GM19397 (cell line): ENCODE data around the gene DND1.
"Not testable (repeated sequence)": the region's sequence is repeated elsewhere in the genome, so short reads cannot be mapped to it uniquely, and the experiment has no call there.

Source experiments
- ATAC-seq: cut with Tn5 transposase; IDR thresholded peaks from one replicate; pipeline ENCODE4 v1.9.1; 2021; ENCODE audit warnings: mild to moderate bottlenecking, moderate library complexity; ENCODE audit not compliant: unreplicated experiment

The DND1 gene

DNA sequence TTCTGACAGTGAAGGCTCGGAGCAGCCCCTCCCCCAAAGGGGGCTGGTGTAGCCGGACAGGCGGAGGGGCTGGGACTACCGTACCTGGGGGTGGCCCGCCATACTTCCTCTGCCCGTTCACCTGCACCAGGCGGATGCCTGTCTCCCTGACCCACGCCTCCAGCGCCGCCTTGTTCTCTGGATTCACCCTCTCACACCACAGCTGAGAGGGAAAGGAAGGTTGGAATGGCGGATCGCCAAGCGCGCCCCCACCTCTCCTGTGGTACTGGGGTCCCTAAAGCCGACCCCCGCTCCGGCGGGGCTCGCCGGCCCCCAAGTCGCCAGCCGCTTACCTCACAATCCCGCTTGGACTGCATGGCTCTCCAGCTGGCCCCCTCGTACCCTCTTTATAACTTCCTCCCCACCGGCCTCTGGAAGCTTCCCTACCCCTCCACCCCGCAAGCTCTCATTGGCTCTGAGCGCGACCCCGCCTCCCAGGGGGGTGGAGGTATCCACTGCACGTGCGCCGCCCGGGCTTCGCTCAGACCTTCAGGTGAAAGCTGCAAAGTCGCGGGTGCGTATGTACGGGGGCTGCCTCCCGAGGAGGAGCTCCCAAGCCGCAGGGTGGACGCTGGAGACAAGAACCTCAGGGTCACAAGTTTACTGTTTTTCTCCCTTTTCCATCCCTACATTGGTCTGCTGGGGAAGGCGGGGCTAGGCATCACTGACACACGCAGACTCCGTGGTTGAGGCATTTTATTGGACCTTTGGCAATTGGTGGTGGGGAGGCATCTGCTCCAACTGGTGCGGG is at the start of gene DND1:
Gene DND1 (minus strand): TSS at position 390 of the 790 bp plus-strand sequence. CDS start 34 bp downstream, at position 356.
- no peak for ATAC-seq

DNA sequence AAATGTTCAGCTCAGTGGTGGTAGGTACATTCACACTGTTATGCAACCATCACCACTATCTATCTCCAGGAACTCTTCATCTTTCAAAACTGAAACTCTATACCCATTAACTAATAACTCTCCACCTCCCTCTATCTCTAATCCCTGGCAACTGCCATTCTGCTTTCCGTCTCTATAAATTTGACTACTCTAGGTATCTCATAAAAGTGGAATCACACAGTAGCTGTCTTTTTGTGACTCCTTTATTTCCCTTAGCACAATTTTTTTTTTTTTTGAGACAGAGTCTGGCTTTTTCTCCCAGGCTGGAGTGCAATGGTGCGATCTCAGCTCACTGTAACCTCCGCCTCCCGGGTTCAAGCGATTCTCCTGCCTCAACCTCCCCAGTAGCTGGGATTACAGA is 48.0 kb upstream of the DND1 start:
- not testable (repeated sequence) for ATAC-seq

DNA sequence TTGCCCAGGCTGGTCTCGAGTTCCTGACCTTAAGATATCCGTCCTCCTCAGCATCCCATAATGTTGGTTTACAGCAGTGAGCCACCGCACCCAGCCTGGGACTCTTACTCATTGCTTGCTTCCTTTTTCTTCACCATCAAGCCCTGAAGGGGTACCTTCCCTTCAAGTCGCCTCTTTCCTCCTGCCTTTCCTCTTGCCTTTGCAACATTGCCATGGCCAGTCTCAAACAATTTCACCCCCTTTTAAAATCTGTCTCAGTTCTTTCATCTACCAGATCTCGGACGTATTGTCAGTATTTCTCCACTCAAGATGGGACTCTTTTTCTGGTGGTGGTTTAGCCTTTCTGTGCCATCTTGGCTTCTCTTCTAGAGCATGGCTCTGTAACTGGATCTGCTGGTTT is 47.4 kb upstream of the DND1 start:
- ATAC-seq: not testable (repeated sequence)

DNA sequence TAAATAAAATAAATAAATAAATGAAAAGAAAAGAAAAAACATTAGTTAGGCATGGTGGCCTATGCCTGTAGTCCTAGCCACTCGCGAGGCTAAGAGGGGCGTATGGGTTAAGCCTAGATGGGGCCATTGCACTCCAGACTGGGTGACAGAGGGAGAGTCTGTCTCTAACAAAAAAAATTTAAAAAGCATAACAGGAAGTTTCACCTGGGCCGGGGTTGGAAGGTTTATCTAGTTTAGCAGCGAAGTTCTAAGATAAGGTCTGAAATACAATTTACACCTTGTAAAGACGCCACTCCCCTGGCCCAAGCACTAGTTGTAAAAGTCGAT is 44.9 kb upstream of the DND1 start:
- no peak for ATAC-seq

DNA sequence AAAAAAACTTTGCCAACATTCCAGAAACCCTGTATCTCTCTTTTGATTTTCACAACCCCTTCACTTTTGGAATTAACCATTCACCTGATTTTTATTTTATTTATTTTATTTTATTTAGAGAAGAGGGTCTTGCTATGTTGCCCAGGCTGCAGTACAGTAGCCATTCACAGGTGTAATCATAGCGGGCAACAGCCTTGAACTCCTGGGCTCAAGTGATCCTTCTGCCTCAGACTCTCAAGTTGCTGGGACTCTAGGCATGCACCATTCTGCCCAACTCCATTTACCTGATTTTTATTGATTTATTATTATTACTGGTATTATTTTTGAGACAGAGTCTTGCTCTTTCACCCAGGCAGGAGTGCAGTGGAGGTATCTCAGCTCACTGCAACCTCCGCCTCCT is 42.9 kb upstream of the DND1 start:
- not testable (repeated sequence) for ATAC-seq

DNA sequence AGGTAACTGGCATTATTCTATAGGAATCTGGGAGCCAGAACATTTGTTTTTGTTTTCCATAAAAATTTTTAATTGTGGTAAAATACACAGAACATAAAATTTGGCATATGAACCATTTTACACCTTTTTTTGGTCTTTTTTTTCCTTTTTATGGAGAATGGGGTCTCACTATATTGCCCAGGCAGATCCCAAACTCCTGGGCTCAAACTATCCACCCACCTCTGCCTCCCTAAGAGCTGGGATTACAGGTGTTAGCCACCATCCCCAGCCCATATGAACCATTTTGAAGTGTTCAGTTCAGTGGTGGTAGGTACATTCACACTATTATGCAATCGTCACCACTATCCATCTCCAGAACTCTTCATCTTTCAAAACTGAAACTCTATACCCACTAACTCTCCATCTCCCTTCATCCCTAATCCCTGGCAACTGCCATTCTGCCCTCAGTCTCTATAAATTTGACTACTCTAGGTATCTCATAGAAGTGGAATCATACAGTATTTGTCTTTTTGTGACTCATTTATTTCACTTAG is 40.3 kb upstream of the DND1 start:
- no peak for ATAC-seq

DNA sequence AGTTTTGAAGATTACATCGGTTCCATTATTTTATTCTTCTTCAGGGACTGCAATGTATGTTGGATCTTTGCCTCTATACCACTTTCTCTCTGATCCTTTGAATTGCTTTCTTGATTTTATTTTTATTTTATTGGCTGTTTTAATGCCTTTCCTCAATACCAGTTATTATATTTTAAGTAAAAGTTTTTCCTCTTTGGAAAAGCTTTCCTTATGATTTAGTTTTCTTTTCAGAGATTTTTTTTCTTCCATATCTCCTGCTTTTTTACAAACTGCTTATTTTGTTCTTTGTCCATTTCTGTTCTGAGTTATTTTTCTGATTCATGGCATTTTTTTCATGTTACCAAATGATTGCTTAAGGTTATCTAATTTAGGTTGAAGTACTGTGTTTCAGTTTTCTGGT is 38.4 kb upstream of the DND1 start:
- no peak for ATAC-seq

DNA sequence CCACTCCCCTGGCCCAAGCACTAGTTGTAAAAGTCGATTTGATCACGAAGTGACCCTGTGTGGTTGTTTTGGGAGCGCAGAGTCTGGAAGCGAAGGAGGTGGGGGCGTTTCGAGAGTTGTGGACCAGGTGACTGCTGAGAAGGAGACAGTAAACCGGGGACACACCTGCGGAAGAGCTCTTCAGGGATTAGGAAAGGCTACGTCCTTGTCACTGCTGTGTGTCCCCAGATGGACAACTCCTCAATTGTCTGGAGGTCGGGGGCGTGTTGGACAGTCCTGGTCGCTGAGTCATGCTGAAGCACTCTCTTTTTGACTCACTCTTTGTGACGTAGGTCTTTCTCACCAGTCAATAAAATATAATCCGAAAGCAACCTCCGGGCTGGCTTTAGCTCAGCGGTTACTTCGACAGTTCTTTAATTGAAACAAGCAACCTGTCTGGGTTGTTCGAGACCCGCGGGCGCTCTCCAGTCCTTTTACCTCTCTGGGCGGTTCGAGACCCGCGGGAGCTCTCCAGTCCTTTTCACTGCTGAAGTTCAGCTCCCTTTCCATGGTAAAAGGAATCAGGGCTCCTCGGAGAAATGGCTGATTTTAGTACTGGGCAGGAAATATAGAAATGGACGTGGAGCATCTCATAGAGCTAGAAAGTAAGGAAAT is 37.6 kb upstream of the DND1 start:
- ATAC-seq: peak; percentile 92

DNA sequence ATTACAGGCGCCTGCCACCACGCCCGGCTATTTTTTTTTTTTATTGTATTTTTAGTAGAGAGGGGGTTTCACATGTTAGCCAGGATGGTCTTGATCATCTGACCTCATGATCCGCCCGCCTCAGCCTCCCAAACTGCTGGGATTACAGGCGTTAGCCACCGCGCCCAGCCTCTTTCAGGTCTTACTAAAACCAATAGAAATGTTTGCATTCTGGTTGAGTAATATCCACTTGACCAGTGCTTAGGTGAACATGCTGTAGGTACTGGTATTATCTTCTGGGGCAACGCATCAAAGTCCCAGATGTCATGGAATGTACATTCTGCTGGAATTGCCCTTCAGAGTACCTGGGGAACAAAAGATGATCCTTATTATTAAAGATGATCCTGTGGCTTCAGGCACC is 35.4 kb upstream of the DND1 start:
- not testable (repeated sequence) for ATAC-seq

DNA sequence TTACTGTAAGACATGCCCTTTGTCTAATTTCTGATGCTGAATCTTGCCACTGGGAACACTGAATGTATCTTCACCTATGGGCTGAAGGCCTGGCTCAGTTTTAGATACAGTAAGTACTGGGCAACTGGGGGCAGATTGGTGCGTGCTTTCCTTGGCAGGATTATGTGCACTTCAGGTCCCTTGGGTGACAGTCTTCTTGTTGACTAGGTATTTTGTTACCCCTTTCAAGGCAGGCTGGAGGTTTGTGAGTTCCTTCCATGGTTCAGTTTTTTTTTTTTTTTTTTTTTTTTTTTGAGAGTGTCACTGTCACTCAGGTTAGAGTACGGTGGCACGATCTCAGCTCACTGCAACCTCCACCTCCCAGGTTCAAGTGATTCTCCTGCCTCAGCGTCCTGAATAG is 34.4 kb upstream of the DND1 start:
- no peak for ATAC-seq

DNA sequence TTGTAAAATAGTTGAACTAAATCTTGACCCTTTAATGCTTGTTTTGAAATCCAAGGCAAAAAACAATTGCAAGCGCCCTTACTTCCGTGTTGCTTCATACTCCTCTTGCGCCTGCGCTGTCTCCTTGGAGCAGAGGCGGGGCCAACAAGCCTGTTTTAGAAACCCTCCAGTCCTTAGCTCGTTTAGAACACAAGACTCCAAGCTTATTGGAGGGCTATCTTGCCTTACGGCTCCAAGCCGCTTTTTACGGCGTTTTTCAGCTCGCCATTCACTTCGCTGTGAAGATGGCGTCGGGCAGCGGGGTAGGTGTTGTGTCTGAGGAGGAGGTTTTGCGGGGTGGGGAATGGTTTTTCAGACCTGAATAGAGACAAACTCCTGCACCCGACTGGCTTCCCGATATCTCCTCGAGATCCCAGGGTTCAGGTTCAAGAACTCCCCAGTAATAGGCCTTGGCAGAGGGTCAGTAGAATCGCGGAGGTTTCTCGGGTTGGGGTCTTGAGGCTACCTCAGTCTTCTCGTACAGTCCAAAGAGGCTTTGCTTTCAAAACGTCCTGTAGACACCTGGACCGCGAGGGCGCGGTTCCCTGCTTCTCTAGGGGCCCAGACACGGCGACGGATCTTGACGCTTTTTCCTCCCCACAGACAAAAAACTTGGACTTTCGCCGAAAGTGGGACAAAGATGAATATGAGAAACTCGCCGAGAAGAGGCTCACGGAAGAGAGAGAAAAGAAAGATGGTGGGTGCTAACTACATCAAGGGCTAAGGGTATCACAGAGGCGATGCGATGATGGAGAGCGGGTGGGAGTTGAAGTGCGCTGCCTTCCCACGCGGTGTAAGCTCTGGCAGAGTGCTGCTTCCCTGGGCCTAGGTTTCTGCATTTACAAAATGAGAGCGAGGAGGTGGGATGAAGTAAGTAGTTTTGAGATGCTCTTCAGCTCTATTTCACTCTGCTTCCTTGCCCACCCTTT is 27.1 kb upstream of the DND1 start, which contains the start of gene ZMAT2:
Gene ZMAT2 (plus strand): TSS at position 271 of the 968 bp plus-strand sequence. CDS start 14 bp downstream, at position 285.
- peak; percentile 96 for ATAC-seq

DNA sequence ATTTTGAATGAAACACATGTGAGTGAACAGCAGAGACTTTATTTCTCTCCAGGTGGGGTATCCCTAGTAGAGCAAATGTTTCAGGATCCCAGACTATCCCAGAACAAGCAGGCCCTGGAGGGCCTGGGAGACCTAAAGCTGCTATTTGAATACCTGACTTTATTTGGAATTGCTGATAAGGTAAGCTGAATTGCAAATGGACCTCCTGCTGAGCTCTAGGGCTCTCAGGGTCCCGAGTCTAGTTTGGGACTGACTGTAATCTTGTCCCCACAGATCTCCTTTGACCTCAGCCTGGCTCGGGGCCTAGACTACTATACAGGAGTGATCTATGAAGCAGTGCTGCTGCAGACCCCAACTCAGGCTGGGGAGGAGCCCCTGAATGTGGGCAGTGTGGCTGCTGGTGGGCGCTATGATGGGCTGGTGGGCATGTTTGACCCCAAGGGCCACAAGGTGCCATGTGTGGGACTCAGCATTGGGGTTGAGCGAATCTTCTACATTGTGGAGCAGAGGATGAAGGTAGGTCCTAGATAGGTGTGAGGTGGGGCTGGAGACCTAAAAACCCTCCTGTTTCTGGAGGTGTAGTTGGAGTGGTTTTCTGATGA is 23.6 kb upstream of the DND1 start:
- ATAC-seq: no peak

DNA sequence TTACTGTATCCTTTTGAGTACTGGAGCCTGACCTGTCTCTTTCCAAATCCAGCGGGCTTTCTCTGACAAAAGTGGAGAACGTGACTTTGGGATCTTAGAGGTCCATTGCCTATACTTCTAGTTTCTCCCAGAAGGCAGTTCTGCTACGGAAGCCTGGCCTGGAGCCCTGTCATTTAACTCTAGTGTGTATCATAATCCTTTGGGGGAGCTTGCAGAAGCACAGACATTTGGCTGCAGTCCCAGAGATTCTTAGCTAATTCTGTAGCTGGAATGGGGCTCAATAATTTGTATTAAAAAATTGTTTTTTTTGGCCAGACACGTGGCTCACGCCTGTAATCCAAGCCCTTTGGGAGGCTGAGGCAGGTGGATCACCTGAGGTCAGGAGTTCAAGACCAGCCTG is 20.9 kb upstream of the DND1 start:
- no peak for ATAC-seq

DNA sequence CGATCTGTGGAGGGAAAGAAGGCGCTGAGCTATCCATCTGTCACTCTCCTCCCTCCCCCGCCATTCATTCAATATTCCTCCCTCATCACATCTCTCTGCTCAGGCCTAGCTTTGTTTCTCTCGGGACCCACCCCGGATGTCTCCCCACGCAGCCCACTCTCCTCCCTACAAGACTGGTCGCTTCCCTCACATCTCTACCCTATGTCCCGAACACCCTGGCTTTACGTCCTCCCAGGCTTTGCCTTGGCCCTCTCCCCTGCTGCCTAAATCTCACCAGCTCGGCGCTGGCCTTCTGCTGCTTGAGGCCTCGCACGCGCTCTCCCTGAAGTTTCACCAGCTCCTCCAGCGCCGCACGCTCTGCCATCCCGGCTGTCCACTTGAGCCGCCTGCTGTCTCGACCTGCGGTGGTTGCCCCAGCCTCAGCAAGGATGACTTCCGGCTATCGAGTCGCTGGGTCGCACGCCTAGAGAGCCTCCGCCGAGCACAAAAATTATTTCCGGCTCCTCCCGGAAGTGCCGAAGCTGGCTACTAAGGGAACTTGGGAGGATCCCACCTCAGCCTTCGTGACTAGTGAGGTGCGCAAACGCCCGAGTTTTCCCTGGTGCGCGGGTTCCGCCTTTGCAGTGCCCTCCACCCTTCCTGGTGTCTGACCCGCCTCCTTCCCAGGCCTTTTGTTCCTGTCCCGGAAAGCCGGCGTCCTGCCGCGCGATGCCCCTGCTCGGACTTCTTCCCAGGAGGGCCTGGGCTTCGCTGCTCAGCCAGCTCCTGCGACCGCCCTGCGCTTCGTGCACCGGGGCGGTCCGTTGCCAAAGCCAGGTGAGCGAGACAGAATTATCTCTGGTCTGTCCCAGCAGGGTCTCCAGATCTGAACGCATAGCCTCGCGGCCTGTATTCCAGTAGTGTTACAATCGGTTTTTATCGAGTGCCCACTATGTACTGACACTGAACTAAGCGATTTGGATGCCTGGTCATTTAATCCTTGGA is 17.9 kb upstream of the DND1 start, which contains the start of the genes HARS1 and HARS2:
Gene HARS1 (minus strand): TSS at position 430 of the 984 bp plus-strand sequence. CDS start 66 bp downstream, at position 364.
Gene HARS2 (plus strand): TSS at position 515 of the 984 bp plus-strand sequence. CDS start 194 bp downstream, at position 709.
- peak; percentile 98 for ATAC-seq

DNA sequence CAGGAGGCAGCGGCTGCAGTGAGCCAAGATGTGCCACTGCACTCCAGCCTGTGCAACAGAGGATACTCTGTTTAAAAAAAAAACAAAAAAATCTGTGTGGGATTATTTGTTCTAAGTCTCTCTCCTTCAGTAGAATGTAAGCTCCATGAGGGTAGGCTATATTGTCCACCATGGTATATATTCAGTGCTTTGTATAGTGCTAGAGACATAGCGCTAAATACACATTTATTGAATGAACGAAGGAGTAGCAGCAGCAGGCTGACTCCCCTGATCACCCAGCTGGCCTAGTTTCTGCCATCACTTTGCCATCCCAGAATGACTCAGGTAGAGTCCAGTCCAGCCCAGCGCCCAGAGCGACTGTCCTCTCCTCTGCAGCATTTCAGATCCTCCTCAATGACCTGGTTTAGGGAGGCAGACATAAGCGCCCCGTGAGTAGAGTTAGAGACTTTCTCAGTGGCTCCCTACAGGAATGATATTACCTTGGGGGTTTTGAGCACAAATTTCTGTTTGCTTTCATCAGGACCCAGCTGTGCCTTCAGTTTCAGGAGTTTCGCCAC is 17.1 kb upstream of the DND1 start:
- ATAC-seq: no peak

DNA sequence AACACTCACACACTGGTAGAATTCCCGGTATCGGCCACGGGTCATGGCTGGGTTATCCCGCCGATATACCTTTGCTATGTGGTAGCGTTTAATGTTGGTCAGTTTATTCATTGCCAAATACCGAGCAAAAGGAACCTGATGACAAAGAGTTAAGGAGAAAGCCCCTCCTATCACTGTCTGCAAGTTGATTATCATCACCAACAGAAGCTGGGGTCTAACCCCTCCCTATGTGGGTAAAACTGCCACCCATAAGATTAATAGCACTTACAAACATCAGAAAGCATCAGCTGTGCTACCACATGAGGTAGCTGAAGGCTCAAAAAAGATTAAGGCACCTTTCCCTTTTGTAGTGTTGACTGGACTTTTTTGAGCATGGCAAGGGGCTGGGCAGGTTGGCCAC is 5.6 kb upstream of the DND1 start:
- no peak for ATAC-seq

DNA sequence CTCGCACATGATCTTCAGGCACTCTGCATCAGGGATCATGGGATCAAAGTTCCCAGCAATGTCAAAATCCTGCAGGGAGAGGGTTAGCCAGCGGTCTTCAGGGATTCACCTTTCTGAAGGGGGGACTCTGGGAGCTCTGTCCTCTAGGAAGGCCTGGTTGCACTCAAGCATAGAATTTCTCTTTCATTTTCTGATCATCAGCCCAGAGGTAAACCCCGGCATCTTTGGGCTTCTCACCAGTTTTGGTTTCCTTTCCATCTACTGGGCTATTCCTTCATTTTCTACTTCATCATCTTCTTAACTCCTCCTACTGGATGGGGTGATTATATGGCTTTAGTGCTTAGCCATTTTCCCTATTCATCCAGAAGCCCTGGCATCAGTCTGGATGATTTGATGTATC is 4.6 kb upstream of the DND1 start:
- ATAC-seq: no peak

DNA sequence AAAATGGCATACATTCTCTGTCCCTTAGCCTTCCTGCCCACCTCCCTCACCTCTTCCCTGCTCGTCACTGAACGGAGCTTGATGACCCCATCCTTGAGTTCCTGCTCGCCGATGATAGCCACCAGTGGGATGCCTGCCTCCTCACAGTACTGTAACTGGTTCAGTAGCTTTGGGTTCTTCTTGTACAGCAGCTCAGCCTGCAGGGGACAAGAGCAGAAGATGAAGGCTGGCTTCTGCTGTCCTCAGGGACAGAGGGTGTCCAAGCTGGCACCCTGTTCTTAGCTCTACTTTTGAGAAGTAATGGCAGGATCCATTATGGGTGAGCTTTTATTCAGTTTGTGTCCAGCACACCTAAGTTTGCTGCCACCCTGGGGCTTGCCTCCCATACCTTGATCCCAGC is 1.3 kb upstream of the DND1 start:
- no peak for ATAC-seq

DNA sequence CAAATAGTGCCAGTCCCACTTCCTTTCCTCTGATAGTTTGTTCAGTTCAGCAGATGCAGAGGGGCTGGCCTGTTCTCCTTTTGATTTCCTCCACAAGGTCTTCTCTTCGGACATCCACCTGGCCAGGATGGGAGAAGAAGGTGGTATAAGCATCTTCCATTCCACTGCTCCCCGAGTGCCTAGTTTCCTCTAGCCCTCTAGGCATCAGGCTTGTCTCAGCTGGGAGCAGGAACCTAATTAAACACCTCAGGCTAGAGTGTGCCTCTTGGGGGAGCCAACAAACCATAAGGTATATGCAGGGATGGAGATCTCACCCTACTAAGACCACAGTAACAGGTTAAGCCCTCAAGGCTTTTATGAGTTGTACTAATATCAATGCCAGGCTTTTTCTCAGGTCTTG is 835 bp upstream of the DND1 start:
- ATAC-seq: no peak
